ENCODE measurements around the gene TCP11L2.
A peak's percentile ranks its signal among the peaks of the same experiment; 100 is the strongest.
"Not testable (repeated sequence)": the region's sequence is repeated elsewhere in the genome, so short reads cannot be mapped to it uniquely, and the experiment has no call there.

Gene TCP11L2

DNA sequence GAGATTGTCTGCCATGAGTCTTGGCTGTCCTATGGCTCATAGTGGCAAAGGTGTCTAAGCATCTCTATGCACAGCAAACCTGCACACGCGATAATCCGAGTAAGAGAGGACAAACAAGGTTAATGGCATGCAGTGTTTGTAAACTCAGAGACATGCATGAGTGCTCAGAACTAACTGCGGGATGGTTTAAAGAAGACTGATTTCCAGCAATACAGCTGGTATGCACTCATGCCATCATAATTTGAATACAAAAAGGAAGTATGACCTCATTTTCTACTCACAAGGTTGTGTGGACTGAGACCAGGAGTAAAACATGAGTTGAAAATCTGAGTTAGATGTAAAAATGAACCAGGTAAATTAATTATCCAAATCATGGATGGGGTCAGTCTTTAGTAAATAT, 16.6 kb upstream of the TCP11L2 start:
- no peak for DNase-seq

DNA sequence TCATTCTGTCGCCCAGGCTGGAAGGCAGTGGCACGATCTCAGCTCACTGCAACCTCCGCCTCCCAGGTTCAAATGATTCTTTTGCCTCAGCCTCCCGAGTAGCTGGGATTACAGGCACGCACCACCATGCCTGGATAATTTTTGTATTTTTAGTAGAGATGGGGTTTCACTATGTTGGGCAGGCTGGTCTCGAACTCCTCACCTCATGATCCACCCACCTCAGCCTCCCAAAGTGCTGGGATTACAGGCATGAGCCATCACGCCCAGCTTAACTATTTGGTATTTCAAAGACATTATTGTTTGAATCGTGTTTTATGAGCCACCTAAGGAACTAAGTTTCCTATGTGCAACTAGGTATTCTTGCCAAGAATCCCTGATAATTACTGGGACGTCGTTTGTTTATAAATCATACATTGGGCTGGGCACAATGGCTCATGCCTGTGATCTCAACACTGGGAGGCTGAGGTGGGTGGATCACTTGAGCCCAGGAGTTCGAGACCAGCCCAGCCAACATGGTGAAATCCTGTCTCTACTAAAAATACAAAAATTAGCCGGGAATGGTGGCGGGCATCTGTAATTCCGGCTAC, 15.9 kb upstream of the TCP11L2 start:
- DNase-seq: not testable (repeated sequence)

DNA sequence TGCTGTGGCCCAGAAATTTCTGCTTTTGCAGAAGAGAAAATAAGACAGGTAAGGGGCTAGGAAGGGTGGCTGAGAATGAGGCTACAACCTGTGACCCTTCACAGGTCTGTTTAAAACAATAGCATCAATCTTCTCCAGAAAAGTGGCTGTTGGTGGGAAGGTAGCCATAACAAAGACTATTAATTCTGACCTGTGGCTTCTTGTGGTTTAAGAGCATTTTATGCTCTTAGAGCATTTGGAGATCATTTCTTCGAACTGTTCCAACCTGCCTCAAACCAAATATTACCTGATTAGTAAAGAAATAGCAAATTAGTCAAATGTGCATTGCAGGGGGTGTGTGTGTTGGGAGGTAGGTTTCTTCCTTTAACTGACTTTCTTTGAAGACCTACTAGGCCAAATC, 15.2 kb upstream of the TCP11L2 start:
- no peak for DNase-seq

DNA sequence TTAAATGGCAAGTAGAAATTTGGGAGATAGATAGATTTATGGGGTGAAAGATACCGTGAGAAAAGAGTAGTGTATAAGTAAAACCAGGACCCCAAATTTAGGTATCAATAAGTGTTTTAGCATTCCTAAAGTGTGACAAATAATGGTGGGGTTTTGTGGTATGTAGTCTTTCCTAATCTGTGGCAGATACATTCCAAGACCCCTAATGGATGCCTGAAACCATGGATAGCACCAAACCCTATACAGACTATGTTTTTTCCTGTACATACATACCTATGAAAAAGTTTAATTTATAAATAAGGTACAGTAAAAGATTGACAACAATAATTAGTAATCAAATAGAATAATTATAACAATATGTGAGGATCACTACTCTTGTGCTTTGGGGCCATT, 14.4 kb upstream of the TCP11L2 start:
- no peak for DNase-seq

DNA sequence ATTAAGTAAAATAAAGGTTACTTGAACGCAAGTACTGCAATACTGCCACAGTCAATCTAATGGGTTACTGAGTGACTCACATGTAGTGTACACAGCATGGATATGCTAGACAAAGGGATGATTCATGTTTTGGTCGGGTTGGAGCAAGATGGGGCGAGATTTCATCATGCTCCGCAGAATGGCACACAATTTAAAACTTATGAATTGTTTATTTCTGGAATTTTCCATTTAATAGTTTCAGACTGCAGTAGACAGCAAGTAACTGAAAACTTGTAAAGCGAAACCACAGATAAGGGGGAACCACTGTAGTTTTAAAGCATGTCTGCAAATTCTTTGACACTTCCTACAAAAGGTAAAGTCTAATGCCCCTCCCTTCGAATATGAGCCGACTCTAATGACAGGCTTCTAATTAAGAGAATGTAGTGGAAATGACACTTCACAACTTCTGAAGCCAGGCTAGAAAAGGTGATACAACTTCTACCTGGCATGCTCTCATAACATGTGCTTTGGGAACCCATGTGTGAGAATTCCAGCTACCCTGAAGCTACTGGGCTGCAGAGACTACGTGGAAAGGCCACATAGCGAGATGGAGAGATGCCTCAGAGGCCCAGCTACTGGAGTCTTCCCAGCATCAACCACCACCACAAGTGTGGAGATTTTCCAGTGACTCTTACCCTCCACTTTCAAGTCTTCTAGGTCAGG, 13.9 kb upstream of the TCP11L2 start:
- DNase-seq: no peak

DNA sequence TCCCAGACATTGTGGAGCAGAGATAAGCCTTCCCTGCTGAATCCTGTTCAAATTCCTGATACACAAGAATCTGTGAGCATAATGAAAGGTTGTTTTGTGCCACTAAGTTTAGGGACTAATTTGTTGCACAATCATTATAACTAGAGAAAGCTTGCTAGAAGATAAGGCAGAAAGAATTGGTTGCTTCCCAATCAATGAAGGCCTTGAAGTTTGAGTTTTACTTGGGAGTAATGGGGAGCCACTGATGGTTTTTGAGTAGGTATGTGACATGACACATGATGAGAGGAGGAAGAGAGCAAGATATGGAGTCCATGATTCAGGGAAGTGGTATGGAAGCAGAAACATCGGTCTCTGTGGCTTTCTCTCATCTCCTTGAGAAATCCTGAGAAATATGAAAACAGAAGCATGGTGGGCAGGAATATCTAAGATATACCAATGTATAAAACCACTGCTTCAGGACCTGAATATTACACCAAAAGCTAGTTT, 13.3 kb upstream of the TCP11L2 start:
- DNase-seq: no peak

DNA sequence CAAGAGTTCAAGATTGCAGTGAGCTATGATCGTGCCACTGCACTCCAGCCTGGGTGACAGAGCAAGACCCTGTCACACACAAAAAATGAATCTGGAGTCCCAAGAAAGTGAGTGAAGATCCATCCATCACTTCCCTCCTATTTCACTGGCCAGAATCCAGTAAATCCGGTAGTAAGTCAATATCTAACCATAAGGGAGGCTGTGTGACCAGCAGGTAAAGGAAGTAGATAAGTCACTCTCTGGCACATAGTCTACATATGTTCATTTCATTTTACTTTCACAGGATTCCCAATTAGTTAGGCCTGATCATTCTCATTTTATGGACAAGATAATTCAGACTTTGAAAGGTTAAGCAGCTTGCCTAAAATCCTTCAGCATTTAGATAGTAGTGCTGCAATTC, 11.9 kb upstream of the TCP11L2 start:
- DNase-seq: no peak

DNA sequence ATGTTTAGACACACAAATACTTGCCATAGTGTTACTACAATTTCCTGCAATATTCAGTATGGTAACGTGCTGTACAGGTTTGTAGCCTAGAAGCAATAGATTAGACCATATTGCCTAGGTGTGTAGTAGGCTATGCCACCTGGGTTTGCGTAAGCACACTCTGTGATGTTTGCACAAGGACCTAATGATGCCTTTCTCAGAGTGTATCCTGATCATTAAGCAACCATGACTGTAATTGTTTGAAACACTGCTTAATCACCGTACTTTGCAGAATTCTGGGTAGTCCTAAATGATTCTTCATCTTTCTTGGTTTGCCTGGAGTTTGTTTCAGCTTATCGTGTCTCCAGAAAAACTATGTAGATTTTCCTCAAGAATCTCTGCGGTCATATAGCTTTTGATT, 11.2 kb upstream of the TCP11L2 start:
- DNase-seq: no peak

DNA sequence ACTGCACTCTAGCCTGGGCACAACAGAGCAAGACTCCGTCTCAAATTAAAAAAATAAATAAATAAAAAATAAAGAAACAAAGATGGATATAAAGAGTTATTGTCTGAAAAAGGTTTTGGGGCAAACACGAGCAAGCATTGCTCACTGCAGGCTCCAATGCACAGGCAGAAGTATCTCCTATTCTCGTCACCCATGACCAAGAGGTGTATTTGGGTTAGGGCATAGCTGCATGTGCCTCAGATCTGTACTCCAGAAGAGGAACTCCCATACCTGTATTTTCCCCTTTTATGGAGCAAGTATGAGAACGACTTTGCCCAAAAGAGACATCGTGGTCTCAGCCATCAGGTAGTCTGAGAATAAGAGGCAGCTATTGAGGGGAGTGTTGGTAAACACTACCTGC, 10.2 kb upstream of the TCP11L2 start:
- no peak for DNase-seq

DNA sequence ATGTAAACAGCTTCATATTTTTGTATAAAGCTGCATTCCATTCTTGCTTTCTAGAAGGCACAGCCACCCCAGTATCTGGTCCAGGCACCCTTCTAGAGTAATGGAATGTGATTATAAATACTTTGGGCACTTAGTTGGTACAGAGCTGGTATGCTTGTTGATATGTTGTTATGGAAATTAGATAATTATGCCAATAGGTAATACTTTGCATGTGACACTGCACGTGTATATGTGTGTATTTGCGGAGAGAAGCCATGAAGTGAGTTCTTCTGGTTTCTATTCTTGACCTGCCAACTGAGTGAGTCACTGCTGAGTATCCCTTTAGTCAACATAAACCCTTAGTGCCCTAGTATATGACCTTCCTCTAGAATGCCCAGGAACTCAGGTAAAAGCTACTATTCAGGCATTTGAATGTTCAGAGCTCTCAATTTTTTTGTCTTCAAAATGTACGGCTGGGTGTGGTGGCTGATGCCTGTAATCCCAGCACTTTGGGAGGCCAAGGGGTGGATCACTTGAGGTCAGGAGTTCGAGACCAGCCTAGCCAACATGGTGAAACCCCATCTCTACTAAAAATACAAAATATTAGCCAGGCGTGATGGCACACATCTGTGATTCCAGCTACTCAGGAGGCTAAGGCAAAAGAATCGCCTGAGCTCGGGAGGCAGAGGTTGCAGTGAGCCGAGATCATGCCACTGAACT, 6.2 kb upstream of the TCP11L2 start:
- DNase-seq: no peak

DNA sequence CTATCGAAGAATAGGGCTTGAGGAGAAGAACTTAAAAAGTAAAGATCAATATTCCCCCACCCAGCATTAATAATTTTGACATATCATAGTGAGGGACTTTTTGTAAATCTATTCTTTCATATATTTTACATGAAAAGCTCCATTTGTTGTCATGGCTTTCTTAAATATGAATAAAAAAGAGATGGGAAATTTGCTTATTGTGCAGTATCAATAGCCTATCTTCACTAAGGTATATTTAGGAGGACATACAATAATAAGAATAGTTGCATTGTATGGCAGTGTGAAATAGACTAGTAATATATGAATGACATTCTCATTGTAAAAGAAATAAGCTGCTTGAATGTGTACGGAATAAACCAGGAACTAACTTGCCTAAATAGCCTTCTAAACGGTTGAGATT, 5.5 kb upstream of the TCP11L2 start:
- DNase-seq: no peak

DNA sequence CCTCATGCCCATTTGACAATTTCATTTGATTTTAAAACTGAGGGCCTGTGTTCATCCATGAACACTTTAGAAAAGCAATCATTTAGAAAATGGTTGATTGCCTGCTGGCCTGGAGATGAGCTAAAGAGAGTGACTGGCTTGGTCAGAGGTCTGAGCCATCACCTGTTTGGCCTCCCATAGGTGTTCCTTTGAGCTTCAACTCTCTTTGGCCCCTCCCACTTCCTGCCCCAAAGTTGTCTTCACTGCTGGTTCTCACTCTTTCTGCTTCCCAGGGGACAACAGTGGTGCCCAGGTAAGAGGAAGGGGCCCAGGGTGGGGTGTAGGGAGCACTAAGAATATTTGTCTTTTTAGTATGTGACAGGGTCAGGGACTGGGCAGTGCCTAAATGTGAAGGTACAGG, 4.9 kb upstream of the TCP11L2 start:
- no peak for DNase-seq

DNA sequence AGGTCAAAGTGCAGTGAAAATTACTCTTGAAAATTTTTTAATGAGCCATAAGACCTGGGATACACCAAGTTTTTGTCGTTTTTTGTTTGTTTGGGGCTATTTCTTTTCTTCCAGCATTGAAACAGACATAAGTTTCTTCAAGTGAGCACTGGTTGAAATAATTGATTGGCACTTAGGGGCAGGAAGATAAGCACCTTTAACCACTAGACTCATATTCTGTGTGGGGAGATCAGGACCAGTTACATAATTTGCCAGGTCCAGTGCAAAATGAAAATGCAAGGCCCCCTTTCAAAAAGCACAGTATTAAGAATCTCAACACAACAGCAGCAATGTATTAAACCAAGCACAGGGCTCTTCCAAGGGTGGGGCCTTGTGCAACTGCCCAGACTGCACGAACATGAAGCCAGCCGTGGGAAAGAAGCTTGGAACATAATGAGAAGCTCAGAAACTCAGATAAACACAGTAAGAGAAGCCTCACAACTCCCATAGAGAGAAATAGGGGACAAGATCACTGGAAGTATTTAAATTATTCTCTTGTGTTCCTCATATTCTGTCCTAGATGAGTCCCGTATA, 3.2 kb upstream of the TCP11L2 start:
- DNase-seq: no peak

DNA sequence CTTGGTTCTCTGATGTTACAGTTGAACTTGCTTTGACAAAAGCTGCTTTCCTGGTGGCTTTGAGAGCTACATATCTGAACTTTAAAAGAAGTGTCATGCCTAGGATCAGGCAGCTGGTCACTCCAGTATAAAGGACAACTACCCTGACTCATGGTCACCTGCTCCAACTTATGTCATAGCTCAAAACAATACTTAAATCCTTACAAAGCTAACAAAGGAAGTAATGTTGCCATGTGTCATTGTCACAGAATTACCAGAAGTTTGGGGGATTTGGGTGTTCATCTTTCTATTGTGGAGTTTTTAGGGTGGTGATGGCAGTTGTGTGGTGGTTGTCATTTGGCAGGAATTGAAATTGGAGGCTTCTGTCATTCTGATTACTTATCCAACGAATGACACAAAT, 1.8 kb upstream of the TCP11L2 start:
- no peak for DNase-seq

DNA sequence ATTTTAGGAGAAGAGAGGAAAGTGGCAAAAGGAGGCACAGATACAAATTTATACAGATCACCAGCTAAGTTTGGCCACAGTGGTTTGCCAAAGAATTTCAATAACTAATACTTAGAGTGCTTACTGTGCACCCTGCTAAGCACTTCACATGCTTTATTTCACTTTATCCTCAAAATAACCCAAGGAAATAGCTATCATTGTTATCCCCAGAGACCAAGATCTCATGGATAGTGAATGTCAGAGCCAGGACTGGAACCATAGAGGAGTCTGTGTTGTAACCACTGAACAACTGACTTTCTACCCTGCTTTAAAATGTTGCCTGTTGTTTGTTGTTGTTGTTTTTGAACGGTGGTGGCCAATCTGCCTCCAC, 1.3 kb upstream of the TCP11L2 start:
- DNase-seq: no peak

DNA sequence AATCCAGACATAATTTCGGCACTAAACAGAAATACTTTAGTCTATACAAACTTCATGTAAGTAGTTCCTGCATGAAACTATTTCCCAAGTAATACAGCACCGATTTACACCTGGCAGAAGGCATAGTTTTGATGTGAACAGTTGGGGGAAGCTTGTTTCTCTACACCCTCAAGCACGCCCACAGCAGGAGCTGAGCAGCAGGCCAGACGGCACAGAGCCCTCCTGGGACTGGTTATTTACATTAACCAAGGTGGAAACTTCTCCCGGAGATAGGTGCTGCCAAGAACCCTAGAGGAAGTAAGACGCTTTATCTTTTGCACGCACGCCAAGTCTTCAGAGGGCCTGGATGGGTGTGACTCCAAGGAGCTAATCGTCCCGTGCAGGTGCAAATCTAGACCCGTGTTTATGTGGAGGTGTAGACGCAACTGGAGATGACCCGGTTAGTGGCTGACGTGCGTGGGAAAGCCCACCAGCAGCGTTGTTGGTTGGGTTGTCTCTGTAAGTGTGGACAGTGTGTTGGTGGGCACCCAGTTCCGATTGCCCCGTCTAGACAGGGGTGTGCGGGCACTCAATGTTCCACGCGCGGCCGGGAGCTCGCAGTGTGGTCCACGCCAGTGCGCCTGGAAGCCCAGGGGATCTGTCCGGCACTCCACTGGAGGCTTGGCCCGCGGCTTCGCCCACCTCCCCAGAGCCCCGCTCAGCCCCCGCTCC, 767 bp upstream of the TCP11L2 start:
- peak; percentile 28 to 30 for DNase-seq

DNA sequence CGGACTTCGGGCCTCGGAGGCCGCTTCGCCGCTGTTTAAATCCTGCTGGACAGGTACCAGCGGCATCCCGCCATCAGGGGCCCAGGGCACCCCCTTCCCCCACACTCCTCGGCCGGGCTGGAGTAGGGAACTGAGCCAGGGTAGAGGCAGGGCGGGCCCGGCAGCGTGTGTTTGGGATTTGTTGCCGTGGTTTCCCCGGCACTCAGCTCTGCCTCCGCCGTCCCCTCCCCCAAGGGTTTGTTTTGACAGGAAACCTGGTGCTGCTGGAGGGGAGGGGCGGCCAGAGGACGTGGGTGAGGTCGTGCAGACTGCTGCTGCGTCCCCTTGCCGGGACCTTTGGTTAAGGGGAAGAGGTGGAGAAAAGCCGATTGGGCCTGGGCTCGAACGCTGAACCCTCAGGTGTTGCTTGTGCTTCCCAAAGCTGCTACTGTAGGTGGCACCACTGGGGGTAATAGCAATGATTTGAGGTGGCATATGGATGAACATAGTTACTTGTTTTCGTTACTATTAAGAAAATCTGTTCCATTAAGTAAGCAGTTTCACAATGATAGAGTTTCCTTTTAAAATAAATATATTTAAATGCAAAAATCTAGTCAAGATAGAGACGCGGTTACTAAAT, 778 bp downstream of the TCP11L2 start:
- peak; percentile 35 to 52 for DNase-seq

DNA sequence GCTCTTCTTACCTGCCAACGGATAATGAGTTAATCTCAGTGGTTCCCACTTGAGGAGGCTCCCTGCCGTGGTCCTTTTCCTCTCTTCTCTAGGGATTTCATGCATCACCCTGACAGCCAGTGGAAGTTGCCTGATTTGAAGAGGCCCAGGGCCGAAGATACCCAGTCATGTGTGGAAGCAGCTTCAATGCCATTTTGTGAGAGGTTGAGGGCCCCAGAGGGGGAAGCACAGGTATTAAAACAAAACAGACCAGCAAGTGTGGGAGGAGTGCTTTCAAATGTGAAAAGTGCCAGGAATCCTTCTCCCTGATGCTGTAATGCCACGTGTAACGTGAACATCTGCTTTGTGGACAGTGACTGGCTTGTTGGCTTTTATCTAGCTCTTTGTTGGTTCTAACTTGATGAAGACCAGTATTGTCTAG, 1.5 kb downstream of the TCP11L2 start:
- no peak for DNase-seq

DNA sequence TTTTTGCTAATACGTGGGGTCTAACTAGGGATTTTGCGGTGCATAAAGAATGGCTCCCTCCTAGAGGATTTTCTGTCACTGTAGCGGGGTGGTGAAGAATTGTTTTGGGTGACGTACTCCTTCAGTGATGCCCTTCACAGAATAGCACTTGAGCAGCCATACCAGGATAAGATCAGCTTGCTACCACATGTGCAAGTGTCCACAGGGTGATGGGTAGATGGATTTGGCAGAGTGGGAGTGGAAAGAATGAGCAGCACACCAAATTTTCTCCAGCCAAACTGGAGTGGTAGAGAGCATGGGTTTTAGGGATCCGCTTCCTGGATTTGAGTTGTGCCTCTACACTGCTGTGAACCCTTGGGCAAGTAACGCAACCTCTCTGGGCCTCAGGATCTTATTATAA, 2.3 kb downstream of the TCP11L2 start:
- no peak for DNase-seq

DNA sequence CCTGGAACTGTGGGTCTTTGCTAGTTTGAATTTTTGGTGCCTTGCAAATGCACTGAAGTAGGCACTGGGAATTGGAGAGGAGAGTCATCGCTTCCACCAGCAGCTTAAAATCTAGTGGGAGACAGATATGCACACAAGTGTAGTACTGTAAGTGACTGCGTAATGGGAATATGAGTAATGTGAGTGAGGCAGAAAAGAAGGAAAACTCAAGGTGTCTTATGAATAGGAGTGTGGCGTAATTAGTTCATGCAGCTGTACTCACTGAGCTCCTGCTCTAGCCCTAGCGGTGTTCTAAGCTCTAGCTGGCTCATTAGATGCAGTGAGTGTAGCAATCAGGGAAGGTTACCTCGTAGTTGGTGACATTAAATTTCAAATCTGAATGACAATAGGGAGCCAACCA, 2.8 kb downstream of the TCP11L2 start:
- DNase-seq: no peak

DNA sequence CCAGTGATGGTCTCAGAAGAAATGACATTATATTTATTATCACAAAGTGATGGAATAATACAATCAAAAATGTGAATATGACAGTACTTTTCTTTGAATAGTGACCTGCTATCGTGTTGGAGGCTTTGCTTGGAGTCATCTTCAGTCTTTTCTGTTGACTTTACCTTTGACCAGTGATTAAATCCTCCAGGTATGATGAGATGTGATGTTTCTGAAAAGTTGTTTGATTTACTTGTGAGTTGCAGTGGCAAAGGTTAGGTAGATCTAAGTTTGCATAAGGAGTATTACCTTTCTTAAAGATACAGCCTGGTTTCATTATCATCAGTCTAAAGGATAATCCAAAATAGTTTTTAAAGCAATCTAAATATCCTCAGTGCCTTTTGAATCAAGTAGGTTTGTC, 4.6 kb downstream of the TCP11L2 start:
- no peak for DNase-seq

DNA sequence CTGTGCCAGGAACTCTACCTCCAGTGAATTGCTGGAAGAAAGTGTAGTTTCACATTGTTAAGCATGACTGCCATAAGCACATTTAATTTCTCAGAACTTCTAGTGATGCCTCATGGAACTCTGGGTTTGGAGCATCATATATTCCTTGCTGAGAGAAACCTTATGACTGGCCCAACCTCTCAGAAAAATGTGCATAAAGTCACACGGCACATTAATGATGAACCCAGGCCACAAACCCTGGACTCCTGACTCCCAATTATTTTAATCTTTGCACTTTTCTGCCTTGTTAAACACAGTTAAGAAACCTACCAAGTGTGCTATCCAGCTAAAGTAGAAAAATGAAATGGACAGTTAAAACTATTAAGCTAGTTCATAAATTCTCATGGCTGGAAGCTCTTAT, 5.6 kb downstream of the TCP11L2 start:
- no peak for DNase-seq

DNA sequence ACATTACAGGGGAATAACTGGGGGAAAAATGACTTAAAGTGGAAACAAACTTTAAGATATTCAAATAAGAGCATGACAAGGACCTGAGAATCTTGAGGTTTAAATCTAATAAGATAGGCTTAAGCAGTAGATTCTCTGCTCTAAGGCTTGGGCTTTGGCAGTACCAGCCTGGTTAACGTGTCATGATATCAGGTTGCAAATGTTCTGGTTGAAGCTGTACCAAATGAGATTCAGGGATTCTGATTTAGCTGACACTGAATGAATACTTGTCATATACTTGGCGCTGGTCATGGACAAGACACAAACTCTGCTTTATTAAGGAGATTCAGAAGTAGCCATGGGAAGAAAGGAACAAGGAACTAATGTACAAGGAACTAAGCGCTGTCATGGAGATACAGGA, 6.1 kb downstream of the TCP11L2 start:
- DNase-seq: no peak

Measured in Kasumi-1 (cell line).